Ishikawa (cell line): ENCODE data around the gene YBEY.

Experiments used
- CEBPB ChIP-seq: IDR thresholded peaks from 2 replicates; pipeline ENCODE4 v1.6.1; 2012
- CREB1 ChIP-seq: IDR thresholded peaks from 2 replicates; pipeline ENCODE4 v1.6.1; 2012; ENCODE audit warnings: low read depth
- EGR1 ChIP-seq: IDR thresholded peaks from 2 replicates; pipeline ENCODE4 v1.6.1; 2012
- EP300 ChIP-seq: IDR thresholded peaks from 2 replicates; pipeline ENCODE4 v1.6.1; 2012; ENCODE audit warnings: borderline replicate concordance
- FOXM1 ChIP-seq: IDR thresholded peaks from 2 replicates; pipeline ENCODE4 v1.6.1; 2012; ENCODE audit warnings: low read depth, borderline replicate concordance
- MAX ChIP-seq: IDR thresholded peaks from 2 replicates; pipeline ENCODE4 v1.6.1; 2012
- NFIC ChIP-seq: IDR thresholded peaks from 2 replicates; pipeline ENCODE4 v1.6.1; 2012
- RAD21 ChIP-seq: IDR thresholded peaks from 2 replicates; pipeline ENCODE4 v1.6.1; 2012; ENCODE audit warnings: low read depth
- REST ChIP-seq: IDR thresholded peaks from 2 replicates; pipeline ENCODE4 v1.6.1; 2012; ENCODE audit warnings: low read depth, mild to moderate bottlenecking
- TAF1 ChIP-seq: IDR thresholded peaks from 2 replicates; pipeline ENCODE4 v1.6.1; 2012; ENCODE audit warnings: low read depth, mild to moderate bottlenecking
- TCF12 ChIP-seq: IDR thresholded peaks from 2 replicates; pipeline ENCODE4 v1.6.1; 2012; ENCODE audit warnings: low read depth
- TEAD4 ChIP-seq: IDR thresholded peaks from 2 replicates; pipeline ENCODE4 v1.6.1; 2012
- YY1 ChIP-seq: IDR thresholded peaks from 2 replicates; pipeline ENCODE4 v1.6.1; 2012; ENCODE audit warnings: low read depth
- ZBTB7A ChIP-seq: IDR thresholded peaks from 2 replicates; pipeline ENCODE4 v1.6.1; 2012; ENCODE audit warnings: low read depth
- TF ChIP-seq, protein P1 (sequence below): IDR thresholded peaks from 2 replicates; pipeline ENCODE4 v1.6.1; 2012

YBEY gene

DNA sequence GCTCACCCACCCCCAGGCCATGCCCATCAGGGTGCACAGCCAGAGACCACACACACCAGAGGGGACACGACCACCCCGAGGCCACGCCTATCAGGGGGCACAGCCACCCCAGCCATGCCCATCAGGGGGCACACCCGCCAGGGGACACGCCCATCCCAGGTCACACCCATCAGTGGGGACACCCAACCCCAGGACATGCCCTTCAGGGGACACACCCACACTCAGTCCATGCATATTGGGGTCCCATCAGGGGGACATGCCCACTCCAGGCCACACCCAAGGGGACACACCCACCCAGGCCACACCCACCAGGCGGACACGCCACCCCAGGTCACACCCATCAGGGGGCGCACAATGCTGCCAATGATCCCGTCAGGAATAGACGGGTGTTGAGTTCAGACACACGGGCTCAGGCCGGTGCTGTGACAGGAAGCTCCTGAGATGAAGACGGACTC is 21.4 kb upstream of the YBEY start:
- TF ChIP-seq CEBPB (no peak), RAD21 (no peak), FOXM1 (no peak), TCF12 (no peak), EP300 (no peak), NFIC (no peak), MAX (no peak), EGR1 (no peak), TAF1 (no peak), CREB1 (no peak)
- TF ChIP-seq, protein P1, sequence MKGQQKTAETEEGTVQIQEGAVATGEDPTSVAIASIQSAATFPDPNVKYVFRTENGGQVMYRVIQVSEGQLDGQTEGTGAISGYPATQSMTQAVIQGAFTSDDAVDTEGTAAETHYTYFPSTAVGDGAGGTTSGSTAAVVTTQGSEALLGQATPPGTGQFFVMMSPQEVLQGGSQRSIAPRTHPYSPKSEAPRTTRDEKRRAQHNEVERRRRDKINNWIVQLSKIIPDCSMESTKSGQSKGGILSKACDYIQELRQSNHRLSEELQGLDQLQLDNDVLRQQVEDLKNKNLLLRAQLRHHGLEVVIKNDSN, result no peak

- no peak for TF ChIP-seq EP300
- TF ChIP-seq TAF1, result no peak
These were observed 20.2 kb upstream of the YBEY start for GRCh38 chr21:46265736-46266525.

- no peak for TF ChIP-seq RAD21
These were observed 19.2 kb upstream of the YBEY start for GRCh38 chr21:46266946-46267345.

DNA sequence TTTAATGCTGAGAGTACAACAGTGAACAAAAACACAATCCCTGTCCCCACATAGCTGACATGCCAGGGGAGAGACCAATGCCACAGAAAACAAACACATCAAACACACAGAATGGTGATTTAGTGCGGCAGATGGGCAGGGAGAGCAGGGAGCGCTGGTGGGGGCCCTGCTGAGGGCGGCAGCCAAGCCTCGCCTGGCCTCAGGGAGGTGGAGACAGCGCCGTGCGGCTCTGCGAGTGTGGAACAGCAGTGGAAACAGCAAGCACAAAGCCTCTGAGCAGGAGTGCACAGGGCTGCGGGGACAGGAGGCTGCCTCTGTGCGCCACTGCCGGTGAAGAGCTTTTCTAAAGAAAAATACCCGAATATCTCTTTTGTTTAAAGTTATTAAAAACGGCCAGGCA is 17.8 kb upstream of the YBEY start:
- TF ChIP-seq RAD21 (no peak), FOXM1 (no peak)

- TF ChIP-seq TCF12 (no peak), TAF1 (no peak), NFIC (no peak), ZBTB7A (no peak), CEBPB (no peak), REST (no peak), FOXM1 (no peak), CREB1 (no peak), EP300 (no peak), YY1 (no peak), TEAD4 (no peak), EGR1 (no peak), MAX (no peak), RAD21 (no peak)
- TF ChIP-seq, protein P1, result no peak
These were observed 16.7 kb upstream of the YBEY start for GRCh38 chr21:46269466-46269865.

GRCh38 chr21:46273341-46273740 is 12.8 kb upstream of the YBEY start:
- TF ChIP-seq FOXM1 (no peak), REST (no peak), YY1 (no peak), ZBTB7A (no peak), CEBPB (no peak), TAF1 (no peak), TEAD4 (no peak), CREB1 (no peak), RAD21 (no peak), MAX (no peak), EP300 (no peak)
- TF ChIP-seq, protein P1, result no peak
